OCI-LY7 (cell line): Measurements from ENCODE around the gene CEP152. TPM values are rescaled to one million over a fixed set of nuclear protein-coding genes. Genes with fewer than 3 reads are reported as not detected.

Source experiments
- BruUV-seq: library from RNA; stranded (reverse); fragments of 400-500 nt; replicated peaks from 2 replicates; lab custom pipeline; 2021; lab: Mats Ljungman, UMichigan
- CTCF ChIA-PET: fragments of 300-600 bp; sonication (Branson Sonifier 250); formaldehyde crosslinking; loops from one replicate; lab custom pipeline; 2022; ENCODE audit warnings: antibody characterized with exemption; ENCODE audit not compliant: unreplicated experiment; lab: Charles Lee
- POLR2A ChIA-PET: fragments of 300-600 bp; sonication (Branson Sonifier 250); formaldehyde crosslinking; loops from one replicate; lab custom pipeline; 2022; ENCODE audit warnings: antibody characterized with exemption; lab: Charles Lee
- DNase-seq: peaks from one replicate; pipeline ENCODE4 v3.0.0-alpha.2; 2015; ENCODE audit warnings: low spot score
- H2AFZ ChIP-seq: fragments of 200-600 bp; sonication (generic), shearing (Covaris generic); 2 replicates; pipeline ENCODE4 v1.6.1; 2014; ENCODE audit warnings: mild to moderate bottlenecking, antibody characterized with exemption, low read length, moderate library complexity
- H3K27ac ChIP-seq: fragments of 200-600 bp; sonication (generic); 2 replicates; pipeline ENCODE4 v1.5.1; 2014; ENCODE audit warnings: mixed run types, low read depth, mild to moderate bottlenecking, moderate library complexity, low read length, inconsistent platforms; ENCODE audit not compliant: poor library complexity, severe bottlenecking
- H3K36me3 ChIP-seq: fragments of 200-600 bp; sonication (generic); 2 replicates; pipeline ENCODE4 v1.6.1; 2014; ENCODE audit warnings: mild to moderate bottlenecking, antibody characterized with exemption, low read length, moderate library complexity, mixed read lengths; ENCODE audit not compliant: insufficient read depth
- H3K4me1 ChIP-seq: fragments of 200-600 bp; sonication (generic); 2 replicates; pipeline ENCODE4 v1.5.1; 2014; ENCODE audit warnings: mild to moderate bottlenecking, low read length; ENCODE audit not compliant: insufficient read depth, poor library complexity, severe bottlenecking
- H3K4me2 ChIP-seq: fragments of 200-600 bp; sonication (generic); 2 replicates; pipeline ENCODE4 v1.6.1; 2014; ENCODE audit warnings: mild to moderate bottlenecking, low read length
- H3K4me3 ChIP-seq: fragments of 200-600 bp; sonication (generic); 2 replicates; pipeline ENCODE4 v1.5.1; 2014; ENCODE audit warnings: mild to moderate bottlenecking, low read depth, low read length; ENCODE audit not compliant: poor library complexity, severe bottlenecking
- H3K79me2 ChIP-seq: fragments of 200-600 bp; sonication (generic); 2 replicates; pipeline ENCODE4 v1.6.1; 2016; ENCODE audit warnings: low read depth, mild to moderate bottlenecking, low read length, moderate library complexity, mixed read lengths; ENCODE audit not compliant: insufficient read depth
- H3K9me2 ChIP-seq: fragments of 200-600 bp; sonication (generic); 2 replicates; pipeline ENCODE4 v1.6.1; 2016; ENCODE audit warnings: mild to moderate bottlenecking, low read length, mixed read lengths; ENCODE audit not compliant: insufficient read depth
- H3K9me3 ChIP-seq: fragments of 200-600 bp; sonication (generic); 2 replicates; pipeline ENCODE4 v1.6.1; 2014; ENCODE audit warnings: mild to moderate bottlenecking, mixed run types, low read length, mixed read lengths
- H4K20me1 ChIP-seq: fragments of 200-600 bp; sonication (generic); 2 replicates; pipeline ENCODE4 v1.6.1; 2014; ENCODE audit warnings: mild to moderate bottlenecking, antibody characterized with exemption, low read length, moderate library complexity, mixed read lengths; ENCODE audit not compliant: insufficient read depth
- CTCF ChIP-seq: fragments of 200-600 bp; sonication (generic); conservative IDR thresholded peaks from 2 replicates; pipeline ENCODE4 v1.5.1; 2014; ENCODE audit warnings: mild to moderate bottlenecking, antibody characterized with exemption, low read length, moderate library complexity, mixed read lengths
- EZH2phosphoT487 ChIP-seq: fragments of 200-600 bp; sonication (generic); IDR thresholded peaks from 2 replicates; pipeline ENCODE4 v1.6.1; 2018; ENCODE audit warnings: low read depth, borderline replicate concordance, mild to moderate bottlenecking, mixed run types, antibody characterized with exemption, low read length, moderate library complexity, mixed read lengths
- intact Hi-C: fragments of 100-400 bp; cut with micrococcal nuclease; formaldehyde crosslinking; loops from one replicate; pipeline ENCODE4 v1.10.0; 2022; ENCODE audit not compliant: unreplicated experiment
- total RNA-seq, 2 experiments: library from RNA; depleted of rRNA in 1 of 2; stranded (reverse); fragments of >200 nt in 1 of 2; shearing (Covaris generic) in 1 of 2; gene quantifications; 2 replicates each; pipeline ENCODE4 v1.2.3, GENCODE V29; 2014 to 2022

The CEP152 gene
- total RNA-seq, 2 experiments from 2014 or later = 37.6 to 44.9 TPM

GRCh38 chr15:48842501-48842900 lies 31.6 kb upstream of the CEP152 start:
- H3K4me2 ChIP-seq = no peak overlapping the region
- intact Hi-C loops = no loop called here
- H2AFZ ChIP-seq = no peak overlapping the region
- no peak overlapping the region for H3K4me3 ChIP-seq
- no peaks in the 10 kb centered on the region for H3K9me2 ChIP-seq
- TF ChIP-seq CTCF = no peak
- no peak for TF ChIP-seq EZH2phosphoT487
- H3K36me3 ChIP-seq = no peaks in the 10 kb centered on the region
- POLR2A ChIA-PET = no interaction called here
- no peaks in the 10 kb centered on the region for H3K79me2 ChIP-seq
- H3K9me3 ChIP-seq = no peaks in the 10 kb centered on the region
- no TSS peak for BruUV-seq
- H3K27ac ChIP-seq = no peak overlapping the region
- H3K4me1 ChIP-seq = no peaks in the 10 kb centered on the region
- H4K20me1 ChIP-seq = no peaks in the 10 kb centered on the region
- CTCF ChIA-PET = no interaction called here
- no peak for DNase-seq

GRCh38 chr15:48834756-48835155 lies 23.9 kb upstream of the CEP152 start:
- ChIA-PET POLR2A (no interaction called here), CTCF (no interaction called here)
- H3K4me3 ChIP-seq = no peak overlapping the region

More at GRCh38 chr15:48834756-48835155, 23.9 kb upstream of the CEP152 start:
- Histone ChIP-seq H3K4me2 (no peak overlapping the region), H3K36me3 (no peaks in the 10 kb centered on the region), H3K4me1 (no peaks in the 10 kb centered on the region), H3K9me3 (no peaks in the 10 kb centered on the region), H2AFZ (no peak overlapping the region), H3K79me2 (no peaks in the 10 kb centered on the region), H3K27ac (no peak overlapping the region), H4K20me1 (no peaks in the 10 kb centered on the region), H3K9me2 (no peaks in the 10 kb centered on the region)
- DNase-seq = no peak
- TF ChIP-seq EZH2phosphoT487 (no peak), CTCF (no peak)
- intact Hi-C loops = no loop called here
- no TSS peak for BruUV-seq
